Neural crest cell (in vitro differentiated cells): ENCODE results near the gene C13orf42. TPM values are rescaled to one million over a fixed set of nuclear protein-coding genes. Genes with fewer than 3 reads are reported as not detected.

Experiments used
- DNase-seq: peaks from one replicate; pipeline ENCODE4 v3.0.0; 2021; ENCODE audit warnings: low read depth, mixed read lengths, low spot score
- H3K27ac Mint-ChIP-seq: one replicate; pipeline ENCODE4 v1.8.0; 2021; ENCODE audit warnings: mild to moderate bottlenecking, mixed read lengths; ENCODE audit not compliant: unreplicated experiment
- H3K27me3 Mint-ChIP-seq: 2 replicates; pipeline ENCODE4 v1.8.0; 2021; ENCODE audit warnings: low read depth, mild to moderate bottlenecking, mixed read lengths
- H3K36me3 Mint-ChIP-seq: 2 replicates; pipeline ENCODE4 v1.8.0; 2021; ENCODE audit warnings: low read depth, mild to moderate bottlenecking, mixed read lengths
- H3K4me1 Mint-ChIP-seq: 2 replicates; pipeline ENCODE4 v1.8.0; 2021; ENCODE audit warnings: mixed read lengths
- H3K4me3 Mint-ChIP-seq: one replicate; pipeline ENCODE4 v1.8.0; 2021; ENCODE audit warnings: mild to moderate bottlenecking, mixed read lengths
- H3K9me3 Mint-ChIP-seq: 2 replicates; pipeline ENCODE4 v1.8.0; 2021; ENCODE audit warnings: mixed read lengths
- total RNA-seq: library from RNA; stranded (reverse); gene quantifications from 2 replicates; pipeline ENCODE4 v1.2.1, GENCODE V29; 2021
- TF ChIP-seq, protein P1 (sequence below): fragments of 200-600 bp; sonication (generic); conservative IDR thresholded peaks from 2 replicates; pipeline ENCODE4 v1.5.0; 2021; ENCODE audit warnings: antibody characterized with exemption, mild to moderate bottlenecking

C13orf42 gene
- total RNA-seq, 1 donor from 2014 or later: not detected

DNA sequence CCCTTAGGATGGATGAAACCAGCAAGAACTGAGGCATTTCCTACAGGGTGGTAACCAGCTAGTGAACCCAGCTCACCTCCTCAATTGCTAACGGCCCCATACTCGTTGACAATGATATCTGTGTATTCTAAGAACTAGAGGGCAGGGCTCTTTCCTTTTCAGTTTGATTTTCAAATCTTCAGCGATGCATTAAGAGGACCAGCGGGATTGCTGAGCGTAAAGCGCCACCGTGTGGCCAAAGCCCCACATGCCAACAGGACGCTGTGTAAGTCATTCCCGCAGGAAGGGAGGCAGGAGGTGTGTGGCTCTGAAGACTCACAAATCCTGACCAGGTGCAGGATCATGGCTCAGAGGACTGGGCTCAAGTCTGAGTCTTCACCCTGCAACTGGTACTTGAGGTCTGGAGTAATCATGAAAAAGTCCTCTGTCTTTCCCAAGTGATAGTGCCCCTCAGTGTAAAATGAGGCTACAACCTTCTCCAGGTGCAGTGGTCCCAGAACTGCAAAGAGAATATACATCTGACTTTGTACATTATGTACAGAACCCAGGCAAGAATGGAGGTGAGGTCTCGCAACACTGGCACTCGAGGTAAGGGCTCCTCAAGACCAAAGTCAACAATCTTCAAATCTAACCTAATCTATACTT lies 40.9 kb downstream of the C13orf42 start:
- no peaks in the 10 kb centered on the region for H3K36me3 Mint-ChIP-seq
- no peak overlapping the region for H3K27ac Mint-ChIP-seq
- TF ChIP-seq, protein P1, sequence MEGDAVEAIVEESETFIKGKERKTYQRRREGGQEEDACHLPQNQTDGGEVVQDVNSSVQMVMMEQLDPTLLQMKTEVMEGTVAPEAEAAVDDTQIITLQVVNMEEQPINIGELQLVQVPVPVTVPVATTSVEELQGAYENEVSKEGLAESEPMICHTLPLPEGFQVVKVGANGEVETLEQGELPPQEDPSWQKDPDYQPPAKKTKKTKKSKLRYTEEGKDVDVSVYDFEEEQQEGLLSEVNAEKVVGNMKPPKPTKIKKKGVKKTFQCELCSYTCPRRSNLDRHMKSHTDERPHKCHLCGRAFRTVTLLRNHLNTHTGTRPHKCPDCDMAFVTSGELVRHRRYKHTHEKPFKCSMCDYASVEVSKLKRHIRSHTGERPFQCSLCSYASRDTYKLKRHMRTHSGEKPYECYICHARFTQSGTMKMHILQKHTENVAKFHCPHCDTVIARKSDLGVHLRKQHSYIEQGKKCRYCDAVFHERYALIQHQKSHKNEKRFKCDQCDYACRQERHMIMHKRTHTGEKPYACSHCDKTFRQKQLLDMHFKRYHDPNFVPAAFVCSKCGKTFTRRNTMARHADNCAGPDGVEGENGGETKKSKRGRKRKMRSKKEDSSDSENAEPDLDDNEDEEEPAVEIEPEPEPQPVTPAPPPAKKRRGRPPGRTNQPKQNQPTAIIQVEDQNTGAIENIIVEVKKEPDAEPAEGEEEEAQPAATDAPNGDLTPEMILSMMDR: peak; percentile 95
- H3K4me1 Mint-ChIP-seq: peaks cover 17% of the 10 kb centered on the region
- H3K9me3 Mint-ChIP-seq: peaks cover 6% of the 10 kb centered on the region
- peak overlapping the region; percentile 11 for H3K4me3 Mint-ChIP-seq
- H3K27me3 Mint-ChIP-seq: no peaks in the 10 kb centered on the region
- DNase-seq: peak; percentile 90

DNA sequence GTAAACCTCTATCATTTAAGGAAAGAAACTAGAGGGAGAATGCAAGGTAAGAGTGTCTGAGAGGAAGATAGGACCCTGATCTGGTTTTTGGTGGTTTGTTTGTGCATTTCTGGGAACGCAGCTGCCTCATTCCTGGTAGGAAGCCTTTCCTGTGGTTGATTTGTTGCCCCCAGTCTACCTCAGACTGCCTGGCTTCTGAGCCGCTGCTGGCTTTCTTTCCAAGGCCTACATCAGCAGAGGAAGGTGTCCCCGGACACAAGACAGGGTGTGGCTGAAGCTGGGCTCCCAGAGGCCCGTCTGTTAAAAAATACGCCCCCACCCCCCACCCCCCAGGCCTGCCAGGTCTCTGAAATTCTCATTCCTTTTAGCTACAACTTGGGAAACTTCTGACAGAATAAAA lies 42.6 kb downstream of the C13orf42 start:
- no peaks in the 10 kb centered on the region for H3K36me3 Mint-ChIP-seq
- DNase-seq: no peak
- peaks cover 21% of the 10 kb centered on the region for H3K4me1 Mint-ChIP-seq
- peaks cover 2% of the 10 kb centered on the region for H3K27me3 Mint-ChIP-seq
- H3K9me3 Mint-ChIP-seq: no peaks in the 10 kb centered on the region
- TF ChIP-seq, protein P1: no peak
- H3K27ac Mint-ChIP-seq: no peak overlapping the region
- no peak overlapping the region for H3K4me3 Mint-ChIP-seq

DNA sequence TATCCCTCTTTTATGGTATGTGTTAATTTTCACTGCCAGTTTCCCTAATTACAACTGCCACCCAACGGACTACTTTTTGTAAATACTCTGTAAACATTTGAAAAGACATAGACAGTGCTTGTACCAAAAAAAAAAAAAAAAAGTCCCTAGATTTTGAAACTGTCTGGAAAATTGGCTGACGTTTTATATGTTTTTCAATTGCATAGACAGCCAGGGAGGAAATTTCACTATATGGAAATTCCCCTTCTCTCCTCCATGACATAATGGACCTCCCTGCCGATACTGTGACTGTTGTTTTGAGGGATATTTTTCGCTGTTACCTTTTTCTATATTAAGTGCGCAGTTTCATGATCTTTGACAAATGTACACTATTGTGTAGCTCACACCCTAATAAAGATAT lies 43.4 kb downstream of the C13orf42 start:
- DNase-seq: no peak
- peaks cover 21% of the 10 kb centered on the region for H3K4me1 Mint-ChIP-seq
- no peaks in the 10 kb centered on the region for H3K36me3 Mint-ChIP-seq
- no peak overlapping the region for H3K4me3 Mint-ChIP-seq
- H3K27me3 Mint-ChIP-seq: peaks cover 2% of the 10 kb centered on the region
- no peak overlapping the region for H3K27ac Mint-ChIP-seq
- no peaks in the 10 kb centered on the region for H3K9me3 Mint-ChIP-seq
- TF ChIP-seq, protein P1: no peak

DNA sequence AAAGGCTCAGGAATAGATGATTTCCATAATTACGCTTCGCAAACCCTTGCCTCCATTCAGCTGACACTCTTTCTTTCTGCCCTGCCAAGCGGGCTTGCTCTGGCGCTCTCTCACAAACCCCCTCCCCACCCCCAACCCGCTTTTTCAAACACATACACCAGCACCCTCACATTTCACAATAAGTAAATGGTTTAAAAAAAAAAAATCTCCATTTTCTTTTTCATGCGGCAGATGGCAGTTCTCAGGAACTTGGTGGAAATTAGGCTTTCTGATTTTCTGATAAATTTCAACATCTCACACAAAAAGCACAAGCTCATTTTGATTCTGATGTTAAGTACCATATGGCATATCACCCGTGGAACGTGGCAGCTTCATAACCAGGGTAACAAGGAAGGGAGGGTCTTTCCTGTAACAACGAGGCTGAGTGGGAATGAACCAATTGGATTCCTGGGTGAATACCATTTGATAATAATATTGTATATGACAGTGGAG lies 43.8 kb downstream of the C13orf42 start:
- TF ChIP-seq, protein P1: no peak
- Mint-ChIP-seq H3K9me3 (no peaks in the 10 kb centered on the region), H3K27ac (no peak overlapping the region), H3K4me1 (peaks cover 21% of the 10 kb centered on the region), H3K36me3 (no peaks in the 10 kb centered on the region), H3K4me3 (no peak overlapping the region), H3K27me3 (peaks cover 2% of the 10 kb centered on the region)
- no peak for DNase-seq

DNA sequence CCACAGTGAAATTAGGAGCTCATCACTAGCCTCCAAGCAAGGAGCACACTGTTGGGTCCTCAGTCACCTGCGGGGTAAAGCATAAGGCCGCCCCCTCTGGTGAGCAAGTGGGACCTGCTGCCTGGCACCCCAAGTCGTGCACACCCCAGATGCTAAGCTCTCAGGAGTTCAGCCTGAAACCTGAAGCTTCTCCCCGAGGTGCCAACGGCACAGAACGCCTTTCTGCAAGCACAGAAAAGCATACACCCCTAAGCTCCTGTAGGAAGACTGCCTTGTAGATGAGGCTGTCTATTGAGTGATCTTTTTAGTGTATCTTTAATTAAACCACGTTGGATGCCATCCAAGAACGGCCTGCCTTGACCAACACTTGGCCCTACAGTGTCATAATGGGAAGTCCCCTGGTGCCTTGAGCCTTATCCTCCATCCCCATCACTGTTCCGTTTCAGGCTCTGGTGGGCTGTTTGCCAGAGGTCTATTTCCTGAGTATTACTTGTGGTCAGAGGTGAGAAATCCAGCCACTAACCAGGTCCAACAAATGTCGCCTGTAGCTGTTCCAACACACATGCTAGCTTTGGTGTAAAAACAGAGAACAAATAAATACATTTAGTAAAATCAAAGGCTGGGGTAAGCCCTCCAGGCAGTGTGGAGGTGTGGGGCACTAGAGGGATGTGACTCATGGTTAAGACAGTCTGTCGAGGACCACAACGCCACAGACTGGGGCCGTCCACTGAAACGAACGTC lies 44.8 kb downstream of the C13orf42 start:
- no peak overlapping the region for H3K27ac Mint-ChIP-seq
- TF ChIP-seq, protein P1: no peak
- peaks cover 21% of the 10 kb centered on the region for H3K4me1 Mint-ChIP-seq
- no peaks in the 10 kb centered on the region for H3K36me3 Mint-ChIP-seq
- peaks cover 2% of the 10 kb centered on the region for H3K27me3 Mint-ChIP-seq
- no peaks in the 10 kb centered on the region for H3K9me3 Mint-ChIP-seq
- H3K4me3 Mint-ChIP-seq: no peak overlapping the region
- DNase-seq: no peak
